ENCODE measurements around the gene STK25. TPM values are rescaled to one million over a fixed set of nuclear protein-coding genes. Genes with fewer than 3 reads are reported as not detected.
A peak's percentile ranks its signal among the peaks of the same experiment; 100 is the strongest.

Gene STK25
- total and polyA plus RNA-seq, 8 donors = 93.8 to 446 (median 144) TPM

- H3K4me1 ChIP-seq = peaks cover 2 to 9% (median 5%) of the 10 kb centered on the region in 4 donors
- H3K27ac ChIP-seq = no peak overlapping the region
- no peak overlapping the region for H3K4me3 ChIP-seq
- no peak for TF ChIP-seq POLR2A (IDR thresholded peaks at IDR 0.05)
- H3K36me3 ChIP-seq = no peaks in the 10 kb centered on the region
- DNase-seq = no peak
- no peaks in the 10 kb centered on the region for H3K9me3 ChIP-seq
- 65 to 78% (median 75%) methylated on average over 5 of the region's 5 CpGs for WGBS, 5 donors
- peaks cover 0 to 2% (median 2%) of the 10 kb centered on the region in 3 donors for H3K27me3 ChIP-seq
- intact Hi-C loops (cut with DNase I; ENCODE audit: low total_unique reads) = no loop called here
Observed at GRCh38 chr2:241514553-241514952, 6.2 kb upstream of the STK25 start.

GRCh38 chr2:241511091-241511741 is 2.8 kb upstream of the STK25 start:
- Histone ChIP-seq H3K4me3 (no peak overlapping the region), H3K27ac (no peak overlapping the region), H3K4me1 (peaks cover 22 to 32% (median 30%) of the 10 kb centered on the region in 4 donors), H3K27me3 (no peaks in the 10 kb centered on the region), H3K9me3 (no peaks in the 10 kb centered on the region), H3K36me3 (peaks cover 0 to under 1% (median 0%) of the 10 kb centered on the region in 4 donors)
- no peak for DNase-seq
- WGBS, 5 donors = 89 to 95% (median 90%) methylated on average over 5 to 6 of the region's 6 CpGs
- intact Hi-C loops (cut with DNase I; ENCODE audit: low total_unique reads) = no loop called here
- TF ChIP-seq EP300 (IDR thresholded peaks at IDR 0.05) (no peak), CTCF (IDR thresholded peaks at IDR 0.05) (no peak), POLR2AphosphoS5 (IDR thresholded peaks at IDR 0.05) (no peak), POLR2A (IDR thresholded peaks at IDR 0.05) (no peak)

- H3K9me3 ChIP-seq = no peaks in the 10 kb centered on the region
- WGBS, 5 donors = 17 to 27% (median 21%) methylated on average over 15 to 24 of the region's 24 CpGs
- peaks cover 26 to 48% (median 42%) of the 10 kb centered on the region in 4 donors for H3K4me1 ChIP-seq
- intact Hi-C loops (cut with DNase I; ENCODE audit: low total_unique reads) = no loop called here
- peak in 1 of 2 donors; percentile 52 for DNase-seq
- TF ChIP-seq POLR2AphosphoS5 (IDR thresholded peaks at IDR 0.05) (no peak), POLR2A (IDR thresholded peaks at IDR 0.05) (no peak), CTCF (IDR thresholded peaks at IDR 0.05) (no peak), EP300 (IDR thresholded peaks at IDR 0.05) (no peak)
- H3K27ac ChIP-seq = peak overlapping the region in 4 of 5 donors; percentile 85 to 93 (median 90)
- H3K4me3 ChIP-seq = peak overlapping the region; percentile 72 to 100 (median 87)
- no peaks in the 10 kb centered on the region for H3K27me3 ChIP-seq
- H3K36me3 ChIP-seq = peaks cover 0 to 13% (median 1%) of the 10 kb centered on the region in 4 donors
Observed at GRCh38 chr2:241509155-241509784, 886 bp upstream of the STK25 start.

GRCh38 chr2:241507430-241508239 is 749 bp downstream of the STK25 start:
- H3K4me3 ChIP-seq = peak overlapping the region; percentile 72 to 100 (median 87)
- H3K9me3 ChIP-seq = no peaks in the 10 kb centered on the region
- WGBS, 5 donors = 1 to 4% (median 1%) methylated on average over 25 to 67 of the region's 67 CpGs
- TF ChIP-seq POLR2AphosphoS5 (IDR thresholded peaks at IDR 0.05) = no peak
- TF ChIP-seq POLR2A (IDR thresholded peaks at IDR 0.05) = no peak
- no peak for TF ChIP-seq CTCF (IDR thresholded peaks at IDR 0.05)
- TF ChIP-seq EP300 (IDR thresholded peaks at IDR 0.05) = no peak
- H3K27me3 ChIP-seq = no peaks in the 10 kb centered on the region
- H3K27ac ChIP-seq = peak overlapping the region; percentile 85 to 93 (median 90)
- peaks cover 0 to 19% (median 5%) of the 10 kb centered on the region in 4 donors for H3K36me3 ChIP-seq
- peak; percentile 47 to 82 for DNase-seq
- H3K4me1 ChIP-seq = peaks cover 26 to 54% (median 42%) of the 10 kb centered on the region in 4 donors
- intact Hi-C loops (cut with DNase I; ENCODE audit: low total_unique reads) = no loop called here

Data from stomach (tissue), 9 donors.